HEK293T (cell line): ENCODE measurements around the gene GIGYF2.

ENCODE experiments used
- CTCF ChIA-PET: fragments of 350-600 bp; formaldehyde crosslinking; extraction: SDS; loops from one replicate; lab custom pipeline; 2021; ENCODE audit warnings: antibody characterized with exemption, inconsistent platforms; lab: Yijun Ruan, JAX
- POLR2A ChIA-PET: fragments of 350-600 bp; formaldehyde crosslinking; extraction: SDS; loops from one replicate; lab custom pipeline; 2020; ENCODE audit warnings: antibody characterized with exemption, inconsistent platforms; lab: Yijun Ruan, JAX
- DNase-seq: peaks from one replicate; pipeline ENCODE4 v3.0.0; 2012; ENCODE audit warnings: mixed read lengths; ENCODE audit errors: extremely low spot score
- ARNT ChIP-seq: fragments of 450-650 bp; IDR thresholded peaks from 2 replicates; pipeline ENCODE4 v1.6.1; 2017; ENCODE audit warnings: mild to moderate bottlenecking
- BHLHE40 ChIP-seq: fragments of 450-650 bp; IDR thresholded peaks from 2 replicates; pipeline ENCODE4 v1.6.1; 2016; ENCODE audit warnings: mild to moderate bottlenecking, moderate library complexity, borderline replicate concordance
- CTBP1 ChIP-seq: fragments of 450-650 bp; IDR thresholded peaks from 2 replicates; pipeline ENCODE4 v1.6.1; 2016; ENCODE audit warnings: borderline replicate concordance
- ELF4 ChIP-seq: fragments of 450-650 bp; IDR thresholded peaks from 2 replicates; pipeline ENCODE4 v1.6.1; 2017; ENCODE audit warnings: antibody characterized with exemption
- FOXA1 ChIP-seq: fragments of 450-650 bp; IDR thresholded peaks from 2 replicates; pipeline ENCODE4 v1.6.1; 2016; ENCODE audit warnings: mild to moderate bottlenecking
- FOXK2 ChIP-seq: fragments of 450-650 bp; IDR thresholded peaks from 2 replicates; pipeline ENCODE4 v1.6.1; 2016; ENCODE audit warnings: mild to moderate bottlenecking
- FOXM1 ChIP-seq: fragments of 450-650 bp; IDR thresholded peaks from 2 replicates; pipeline ENCODE4 v1.6.1; 2017; ENCODE audit warnings: mild to moderate bottlenecking, borderline replicate concordance
- HDGF ChIP-seq: fragments of 450-650 bp; IDR thresholded peaks from 2 replicates; pipeline ENCODE4 v1.6.1; 2017; ENCODE audit warnings: antibody characterized with exemption, borderline replicate concordance
- L3MBTL2 ChIP-seq: fragments of 450-650 bp; conservative IDR thresholded peaks from 2 replicates; pipeline ENCODE4 v1.6.1; 2016; ENCODE audit warnings: mild to moderate bottlenecking
- LEF1 ChIP-seq: fragments of 450-650 bp; IDR thresholded peaks from 2 replicates; pipeline ENCODE4 v1.6.1; 2017; ENCODE audit warnings: mild to moderate bottlenecking, borderline replicate concordance
- NFRKB ChIP-seq: fragments of 450-650 bp; IDR thresholded peaks from 2 replicates; pipeline ENCODE4 v1.6.1; 2016; ENCODE audit warnings: mild to moderate bottlenecking, moderate library complexity
- PKNOX1 ChIP-seq: fragments of 450-650 bp; IDR thresholded peaks from 2 replicates; pipeline ENCODE4 v1.6.1; 2016
- SP1 ChIP-seq: fragments of 450-650 bp; IDR thresholded peaks from 2 replicates; pipeline ENCODE4 v1.6.1; 2017
- SUZ12 ChIP-seq: fragments of 450-650 bp; IDR thresholded peaks from 2 replicates; pipeline ENCODE4 v1.6.1; 2016; ENCODE audit warnings: mild to moderate bottlenecking
- TARDBP ChIP-seq: fragments of 450-650 bp; IDR thresholded peaks from 2 replicates; pipeline ENCODE4 v1.6.1; 2016
- ZNF384 ChIP-seq: fragments of 450-650 bp; IDR thresholded peaks from 2 replicates; pipeline ENCODE4 v1.6.1; 2016

The GIGYF2 gene

GRCh38 chr2:232781765-232782164 is 84.6 kb downstream of the GIGYF2 start:
- CTCF ChIA-PET, result no interaction called here
- no peak for DNase-seq
- POLR2A ChIA-PET, result no interaction called here
- no peak for TF ChIP-seq FOXM1
- TF ChIP-seq ARNT, result no peak

GRCh38 chr2:232783278-232783677 is 86.1 kb downstream of the GIGYF2 start:
- POLR2A ChIA-PET, result no interaction called here
- no peak for DNase-seq
- TF ChIP-seq SUZ12 (no peak), ARNT (no peak), FOXK2 (no peak), NFRKB (no peak), BHLHE40 (no peak), L3MBTL2 (no peak), HDGF (no peak), ELF4 (no peak), LEF1 (no peak), CTBP1 (no peak), PKNOX1 (no peak)

GRCh38 chr2:232787806-232788205 is 90.7 kb downstream of the GIGYF2 start:
- DNase-seq, result no peak
- ChIA-PET CTCF (no interaction called here), POLR2A (no interaction called here)
- TF ChIP-seq SP1 (no peak), ELF4 (no peak), ZNF384 (no peak), CTBP1 (no peak), PKNOX1 (no peak)

More at GRCh38 chr2:232783278-232783677, 86.1 kb downstream of the GIGYF2 start:
- CTCF ChIA-PET, result no interaction called here

- peak; percentile 9 for DNase-seq
- no peak for TF ChIP-seq NFRKB
- no peak for TF ChIP-seq ELF4
- TF ChIP-seq FOXA1, result no peak
- no peak for TF ChIP-seq BHLHE40
- no peak for TF ChIP-seq FOXM1
- no peak for TF ChIP-seq SP1
- TF ChIP-seq TARDBP, result no peak
- no peak for TF ChIP-seq PKNOX1
- TF ChIP-seq ARNT, result no peak
- no peak for TF ChIP-seq ZNF384
- no peak for TF ChIP-seq L3MBTL2
- no peak for TF ChIP-seq HDGF
- no peak for TF ChIP-seq LEF1
- TF ChIP-seq CTBP1, result no peak
- POLR2A ChIA-PET, result no interaction called here
- CTCF ChIA-PET, result no interaction called here
These were observed 92.0 kb downstream of the GIGYF2 start for GRCh38 chr2:232789082-232789481.

GRCh38 chr2:232791518-232791917 is 94.4 kb downstream of the GIGYF2 start:
- DNase-seq, result no peak
- ChIA-PET CTCF (no interaction called here), POLR2A (no interaction called here)
- TF ChIP-seq TARDBP, result no peak
- TF ChIP-seq BHLHE40, result no peak
- no peak for TF ChIP-seq ZNF384
- TF ChIP-seq ELF4, result no peak
- TF ChIP-seq L3MBTL2, result no peak
- TF ChIP-seq CTBP1, result no peak
- TF ChIP-seq ARNT, result no peak
- no peak for TF ChIP-seq HDGF
- TF ChIP-seq PKNOX1, result no peak
- TF ChIP-seq FOXA1, result no peak
- TF ChIP-seq FOXM1, result no peak
- TF ChIP-seq SUZ12, result no peak
- no peak for TF ChIP-seq LEF1
- no peak for TF ChIP-seq SP1
- no peak for TF ChIP-seq NFRKB
- TF ChIP-seq FOXK2, result no peak

- ChIA-PET POLR2A (no interaction called here), CTCF (no interaction called here)
- no peak for DNase-seq
- no peak for TF ChIP-seq L3MBTL2
- TF ChIP-seq SP1, result no peak
- TF ChIP-seq TARDBP, result no peak
- TF ChIP-seq FOXM1, result no peak
- TF ChIP-seq ELF4, result no peak
- TF ChIP-seq NFRKB, result no peak
- TF ChIP-seq ARNT, result no peak
- TF ChIP-seq FOXA1, result no peak
- no peak for TF ChIP-seq BHLHE40
- no peak for TF ChIP-seq HDGF
- TF ChIP-seq SUZ12, result no peak
- no peak for TF ChIP-seq CTBP1
- no peak for TF ChIP-seq FOXK2
- no peak for TF ChIP-seq ZNF384
- TF ChIP-seq LEF1, result no peak
These were observed 96.1 kb downstream of the GIGYF2 start for GRCh38 chr2:232793271-232793670.
